SK-N-SH (cell line): ENCODE results near the gene TIE1. TPM values are rescaled to one million over a fixed set of nuclear protein-coding genes. Genes with fewer than 3 reads are reported as not detected.

ENCODE experiments used
- CTCF ChIA-PET: fragments of 300-600, 350-600 bp; formaldehyde crosslinking; extraction: SDS; loops from one replicate; lab custom pipeline; 2021; lab: Yijun Ruan, JAX
- POLR2A ChIA-PET: fragments of 350-600 bp; sonication (Branson Sonifier 250); formaldehyde crosslinking; extraction: SDS; loops from one replicate; lab custom pipeline; 2020; ENCODE audit warnings: antibody characterized with exemption, inconsistent platforms; lab: Yijun Ruan, JAX
- DNase-seq: peaks from one replicate; pipeline ENCODE4 v3.0.0; 2012
- H2AFZ ChIP-seq: fragments of 200-600 bp; sonication (generic); 2 replicates; pipeline ENCODE4 v1.8.1; 2016; ENCODE audit warnings: antibody characterized with exemption, mild to moderate bottlenecking, low read depth
- H3F3A ChIP-seq: fragments of 200-600 bp; sonication (generic); replicated peaks from 2 replicates; pipeline ENCODE3; 2016; ENCODE audit warnings: antibody characterized with exemption, mild to moderate bottlenecking; ENCODE audit not compliant: insufficient read depth
- H3K27ac ChIP-seq, 2 experiments: fragments of 200-500 bp in 1 of 2; fragments of 200-600 bp in 1 of 2; sonication (Bioruptor generic) in 1 of 2; sonication (generic), shearing (Covaris generic) in 1 of 2; 2 replicates each; pipeline versions ENCODE4 v1.5.1 to v1.6.1; 2014 to 2016; ENCODE audit warnings: low read depth in 2 of 2, inconsistent platforms in 1 of 2, low read length in 1 of 2, mild to moderate bottlenecking in 1 of 2, mixed read lengths in 1 of 2
- H3K27me3 ChIP-seq: fragments of 200-600 bp; sonication (generic), shearing (Covaris generic); 2 replicates; pipeline ENCODE4 v1.6.1; 2016; ENCODE audit warnings: mixed run types; ENCODE audit not compliant: insufficient read depth
- H3K36me3 ChIP-seq, 2 experiments: fragments of 200-500 bp in 1 of 2; fragments of 200-600 bp in 1 of 2; sonication (Bioruptor generic) in 1 of 2; sonication (generic) in 1 of 2; replicated peaks in 1 of 2; 2 replicates each; pipeline versions ENCODE3 to v1.5.1; 2014 to 2016; ENCODE audit warnings: low read length in 1 of 2, mild to moderate bottlenecking in 1 of 2; ENCODE audit not compliant: insufficient read depth in 2 of 2, control insufficient read depth in 1 of 2
- H3K4me1 ChIP-seq, 2 experiments: fragments of 200-500 bp in 1 of 2; fragments of 200-600 bp in 1 of 2; sonication (Bioruptor generic) in 1 of 2; sonication (generic), shearing (Covaris generic) in 1 of 2; 2 replicates each; pipeline versions ENCODE4 v1.5.1 to v1.6.1; 2014 to 2016; ENCODE audit warnings: low read depth in 1 of 2, low read length in 1 of 2, mixed run types in 1 of 2; ENCODE audit not compliant: insufficient read depth in 2 of 2, control insufficient read depth in 1 of 2
- H3K4me2 ChIP-seq: fragments of 200-600 bp; sonication (generic), shearing (Covaris generic); 2 replicates; pipeline ENCODE4 v1.6.1; 2017; ENCODE audit warnings: mixed run types
- H3K4me3 ChIP-seq, 2 experiments: fragments of 200-500 bp in 1 of 2; fragments of 200-600 bp in 1 of 2; sonication (Bioruptor generic) in 1 of 2; sonication (generic), shearing (Covaris generic) in 1 of 2; 2 replicates each; pipeline versions ENCODE4 v1.5.1 to v1.8.1; 2014 to 2016; ENCODE audit warnings: low read depth in 2 of 2, inconsistent platforms in 1 of 2, low read length in 1 of 2, mild to moderate bottlenecking in 1 of 2, mixed read lengths in 1 of 2, moderate library complexity in 1 of 2
- H3K79me2 ChIP-seq: fragments of 200-600 bp; sonication (generic); 2 replicates; pipeline ENCODE4 v1.8.1; 2017; ENCODE audit warnings: mild to moderate bottlenecking; ENCODE audit not compliant: insufficient read depth
- H3K9ac ChIP-seq: fragments of 200-600 bp; sonication (generic); 2 replicates; pipeline ENCODE4 v1.6.1; 2017; ENCODE audit warnings: mixed run types
- H3K9me2 ChIP-seq: fragments of 200-600 bp; sonication (generic); 2 replicates; pipeline ENCODE4 v1.6.1; 2017; ENCODE audit warnings: mixed run types
- H3K9me3 ChIP-seq: fragments of 200-600 bp; sonication (generic); 2 replicates; pipeline ENCODE4 v1.6.1; 2017; ENCODE audit warnings: mixed run types, mild to moderate bottlenecking, moderate library complexity
- H4K20me1 ChIP-seq: fragments of 200-600 bp; sonication (generic); 2 replicates; pipeline ENCODE4 v1.6.1; 2017; ENCODE audit warnings: mild to moderate bottlenecking, mixed run types; ENCODE audit not compliant: insufficient read depth
- ELF1 ChIP-seq: IDR thresholded peaks from 2 replicates; pipeline ENCODE4 v1.4.0; 2012
- EP300 ChIP-seq, 2 experiments: IDR thresholded peaks; 2 replicates each; pipeline versions ENCODE4 v1.4.0 to v1.6.1; 2012; ENCODE audit warnings: borderline replicate concordance in 1 of 2, low read depth in 1 of 2, low read length in 1 of 2
- GABPA ChIP-seq: IDR thresholded peaks from 2 replicates; pipeline ENCODE4 v1.4.0; 2012; ENCODE audit warnings: low read depth, mild to moderate bottlenecking
- NFIC ChIP-seq: IDR thresholded peaks from 2 replicates; pipeline ENCODE4 v1.4.0; 2012; ENCODE audit warnings: borderline replicate concordance
- SIN3A ChIP-seq: IDR thresholded peaks from 2 replicates; pipeline ENCODE4 v1.6.1; 2012; ENCODE audit warnings: low read depth, mild to moderate bottlenecking, low read length, moderate library complexity, borderline replicate concordance
- TCF12 ChIP-seq: IDR thresholded peaks from 2 replicates; pipeline ENCODE4 v1.4.0; 2012
- TEAD4 ChIP-seq: IDR thresholded peaks from 2 replicates; pipeline ENCODE4 v1.4.0; 2012; ENCODE audit warnings: mild to moderate bottlenecking, borderline replicate concordance; ENCODE audit not compliant: insufficient read depth
- YY1 ChIP-seq: IDR thresholded peaks from 2 replicates; pipeline ENCODE4 v1.4.0; 2012; ENCODE audit warnings: low read depth, mild to moderate bottlenecking
- WGBS: methylation state at CpG from one replicate; pipeline ENCODE4 v1.1.6; 2017; ENCODE audit warnings: low lambda C conversion rate; 5-methylcytosine and 5-hydroxymethylcytosine counted together
- polyA plus RNA-seq, 3 experiments: library from polyadenylated mRNA; depleted of rRNA; stranded (reverse); fragments of >200 nt; gene quantifications; 2 replicates each; pipeline ENCODE4 v1.2.3, GENCODE V29; 2012
- TF ChIP-seq, protein P1 (sequence below): fragments of 150-350 bp; IDR thresholded peaks from 2 replicates; pipeline ENCODE4 v1.6.1; 2016; ENCODE audit warnings: mild to moderate bottlenecking, low read depth, low read length

Gene TIE1
- polyA plus RNA-seq, 1 of the 3 experiments (the other 2 are of a cell fraction) = 1.6 TPM

- Histone ChIP-seq H3K9ac (no peak overlapping the region), H3K4me3 (no peak overlapping the region), H3K27me3 (peaks cover 11% of the 10 kb centered on the region; the same call in 1 of the 2 replicates), H3K4me1 (no peaks in the 10 kb centered on the region; a peak in 1 of 4 replicates), H2AFZ (peak overlapping the region; percentile 51; the same call in 1 of the 2 replicates), H3K9me3 (no peaks in the 10 kb centered on the region), H3F3A (no peaks in the 10 kb centered on the region), H3K9me2 (no peaks in the 10 kb centered on the region), H3K79me2 (no peaks in the 10 kb centered on the region), H3K27ac (no peak overlapping the region), H3K4me2 (no peak overlapping the region), H3K36me3 (no peaks in the 10 kb centered on the region), H4K20me1 (no peaks in the 10 kb centered on the region)
- 39% methylated on average over 8 of the region's 11 CpGs for WGBS
- ChIA-PET CTCF (no interaction called here), POLR2A (no interaction called here)
- TF ChIP-seq SIN3A (no peak), GABPA (0 out of 2 replicates have a peak, but pooled peaks have one; percentile 15)
- no peak for DNase-seq
Measured at GRCh38 chr1:43274125-43274803, 26.5 kb upstream of the TIE1 start.

- CTCF ChIA-PET = no interaction called here
- Histone ChIP-seq H3K9me3 (no peaks in the 10 kb centered on the region), H3K27ac (no peak overlapping the region), H3F3A (no peaks in the 10 kb centered on the region), H3K4me1 (no peaks in the 10 kb centered on the region; a peak in 1 of 4 replicates), H3K79me2 (no peaks in the 10 kb centered on the region), H3K4me2 (no peak overlapping the region), H3K27me3 (peaks cover 11% of the 10 kb centered on the region; the same call in 1 of the 2 replicates), H2AFZ (peak overlapping the region; percentile 51; the same call in 1 of the 2 replicates), H3K36me3 (no peaks in the 10 kb centered on the region), H3K9ac (no peak overlapping the region), H4K20me1 (no peaks in the 10 kb centered on the region), H3K4me3 (no peak overlapping the region), H3K9me2 (no peaks in the 10 kb centered on the region)
- 76% methylated on average over 8 of the region's 8 CpGs for WGBS
- TF ChIP-seq EP300 (IDR thresholded peaks at IDR 0.05; ENCODE audit: borderline replicate concordance in 1 of 2, low read depth in 1 of 2, low read length in 1 of 2) (no peak), NFIC (no peak), ELF1 (no peak), TEAD4 (no peak), SIN3A (no peak), YY1 (no peak), TCF12 (no peak)
- TF ChIP-seq, protein P1, sequence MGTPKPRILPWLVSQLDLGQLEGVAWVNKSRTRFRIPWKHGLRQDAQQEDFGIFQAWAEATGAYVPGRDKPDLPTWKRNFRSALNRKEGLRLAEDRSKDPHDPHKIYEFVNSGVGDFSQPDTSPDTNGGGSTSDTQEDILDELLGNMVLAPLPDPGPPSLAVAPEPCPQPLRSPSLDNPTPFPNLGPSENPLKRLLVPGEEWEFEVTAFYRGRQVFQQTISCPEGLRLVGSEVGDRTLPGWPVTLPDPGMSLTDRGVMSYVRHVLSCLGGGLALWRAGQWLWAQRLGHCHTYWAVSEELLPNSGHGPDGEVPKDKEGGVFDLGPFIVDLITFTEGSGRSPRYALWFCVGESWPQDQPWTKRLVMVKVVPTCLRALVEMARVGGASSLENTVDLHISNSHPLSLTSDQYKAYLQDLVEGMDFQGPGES = no peak
- no peak for DNase-seq
- POLR2A ChIA-PET = no interaction called here
Measured at GRCh38 chr1:43274804-43275180, 26.0 kb upstream of the TIE1 start.
